DMS79 (cell line): ENCODE measurements around the gene ATP2A2.
"Not testable (repeated sequence)": the region's sequence is repeated elsewhere in the genome, so short reads cannot be mapped to it uniquely, and the experiment has no call there.

Experiments
- DNase-seq: peaks from one replicate; lab custom pipeline; 2025; lab: John Stamatoyannopoulos, UW

Gene ATP2A2

DNA sequence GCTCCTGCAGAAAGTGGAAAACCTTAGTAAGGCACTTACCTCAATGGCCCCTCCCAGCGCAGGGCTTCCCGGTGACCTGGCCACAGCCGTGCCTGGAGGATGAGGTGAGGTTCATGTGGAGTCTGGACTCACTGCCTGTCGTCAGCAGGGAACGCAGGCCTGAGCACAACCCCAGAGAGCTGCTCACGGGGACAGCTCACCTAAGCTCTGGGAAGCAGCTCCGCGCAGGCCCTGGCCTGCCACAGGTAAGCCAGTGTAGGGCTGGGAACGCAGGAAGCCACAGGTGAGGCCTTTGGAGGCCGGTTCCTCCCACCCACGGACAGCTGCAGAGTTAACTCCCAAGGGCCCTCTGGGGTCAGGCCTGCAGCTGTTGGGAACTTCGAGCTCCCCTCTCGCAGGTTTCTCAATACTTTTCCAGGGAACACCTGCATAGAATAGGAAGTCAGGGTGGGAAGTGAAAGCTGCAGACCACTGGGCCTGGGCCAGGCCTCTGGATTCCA lies 89.7 kb downstream of the ATP2A2 start:
- DNase-seq = peak; percentile 6

DNA sequence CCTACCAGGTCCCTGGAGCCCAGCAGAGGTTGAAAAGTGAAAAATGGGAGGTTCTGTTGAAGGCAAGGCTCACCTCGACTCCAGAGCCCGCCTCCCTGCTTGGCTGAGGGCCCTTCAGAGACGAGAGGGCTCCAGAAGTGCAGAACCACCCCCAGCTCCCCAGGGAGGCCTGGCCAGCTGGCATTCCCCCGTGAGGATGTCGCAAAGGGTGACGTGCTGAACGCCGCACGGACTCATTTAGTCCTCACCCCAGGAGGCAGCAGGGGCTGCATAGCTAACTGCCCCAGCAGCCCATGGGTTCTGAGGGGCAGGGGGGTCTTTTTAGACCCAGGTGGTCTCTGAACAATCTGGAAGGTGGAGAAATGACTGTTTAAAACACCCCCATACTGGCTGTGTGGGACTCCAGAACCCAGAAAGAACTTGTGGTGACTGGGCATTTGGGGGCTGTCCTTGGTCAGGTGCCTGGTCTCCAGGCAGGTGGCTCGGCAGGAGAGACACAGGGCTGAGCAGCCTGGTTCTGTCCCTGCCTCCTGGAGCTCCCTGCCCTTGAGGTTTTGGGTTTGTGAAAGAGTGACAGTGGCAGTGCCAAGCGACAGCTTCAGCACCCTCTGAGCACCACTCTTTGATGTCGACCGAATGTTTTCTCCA lies 90.5 kb downstream of the ATP2A2 start:
- DNase-seq = peak; percentile 74

DNA sequence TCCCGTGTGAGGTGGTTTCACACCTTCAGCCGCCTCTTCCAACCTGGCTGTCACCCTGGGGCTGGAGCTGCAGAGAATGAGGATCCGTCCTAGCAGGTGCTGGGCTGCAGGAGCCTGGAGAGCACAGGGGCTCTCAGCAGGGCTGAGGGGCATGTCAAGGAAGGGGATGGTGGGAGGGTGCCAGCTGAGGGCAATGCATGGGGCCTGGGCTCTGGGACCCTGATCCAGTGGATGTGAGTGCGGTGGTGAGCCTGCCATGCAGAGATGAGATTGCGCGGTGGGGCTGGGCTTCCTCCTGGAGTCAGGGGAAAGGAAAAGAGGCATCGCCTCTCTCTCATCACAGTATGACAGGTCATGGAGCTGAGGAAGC lies 91.0 kb downstream of the ATP2A2 start:
- DNase-seq = no peak

DNA sequence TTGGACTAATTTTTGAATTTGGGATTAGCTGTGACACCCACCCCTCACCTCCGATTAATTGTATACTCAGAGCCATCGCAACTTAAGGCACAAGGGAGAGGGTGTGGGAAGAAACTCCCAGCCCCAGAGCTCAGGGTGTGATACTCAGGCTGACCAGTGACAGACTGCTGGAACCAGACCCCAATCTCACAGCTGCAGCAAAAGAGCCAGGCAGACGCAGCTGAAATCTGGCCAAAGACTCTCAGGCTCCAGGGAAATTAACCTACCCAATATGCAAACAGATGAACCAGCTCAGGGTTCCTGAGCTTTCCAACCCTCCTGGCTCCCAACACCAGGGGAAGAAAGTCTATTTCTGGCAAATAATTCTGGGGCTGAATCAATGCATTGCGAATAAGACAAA lies 92.0 kb downstream of the ATP2A2 start:
- no peak for DNase-seq

DNA sequence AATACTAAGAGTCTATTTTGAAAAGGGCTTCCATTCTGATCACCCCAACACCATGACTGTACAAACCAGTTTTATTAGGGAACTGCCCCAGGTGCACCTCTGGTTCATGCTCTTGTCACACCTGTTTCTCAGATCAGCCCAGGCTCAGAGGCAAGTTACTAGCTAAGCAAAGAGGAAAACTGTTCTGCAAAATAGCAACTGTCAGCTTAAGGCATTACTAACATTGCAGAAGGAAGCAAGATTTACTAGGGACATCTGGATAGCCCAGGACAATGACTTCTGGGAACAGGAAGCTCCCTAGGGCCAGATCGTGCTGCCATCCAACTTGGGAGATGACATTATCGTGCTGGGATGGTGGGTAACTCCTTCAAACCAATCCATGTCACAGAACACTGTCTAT lies 92.4 kb downstream of the ATP2A2 start:
- DNase-seq = no peak

DNA sequence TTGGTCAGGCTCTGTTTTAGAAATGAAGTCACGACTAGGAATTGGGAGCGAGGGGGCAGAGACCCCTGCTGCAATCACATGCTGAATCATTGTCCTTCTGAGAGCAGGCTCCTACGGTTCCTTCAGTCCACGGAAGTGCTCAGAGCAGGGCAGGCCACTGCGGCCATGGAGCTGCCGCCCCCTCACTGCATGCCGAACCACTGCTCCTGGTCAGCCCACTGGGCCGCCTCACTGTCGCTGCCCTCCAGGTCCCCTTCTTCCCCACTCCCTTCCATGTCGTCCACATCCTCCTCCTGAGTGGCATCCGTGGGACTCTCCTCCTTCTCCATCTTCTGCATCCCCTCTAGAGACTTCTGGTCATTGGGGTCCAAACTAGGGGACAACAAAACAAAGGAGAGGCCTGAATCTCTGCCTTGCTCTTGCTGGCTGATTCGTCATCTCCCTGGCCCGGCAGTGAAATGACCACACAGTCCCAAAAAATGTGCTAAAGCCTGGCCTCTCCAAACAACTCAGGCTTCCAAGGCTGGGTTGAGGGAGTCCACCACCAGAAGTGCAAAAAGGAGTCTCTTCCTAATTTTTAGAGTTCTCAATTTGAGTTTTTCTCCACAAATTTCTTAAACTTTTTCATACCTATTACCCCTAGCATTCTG lies 93.0 kb downstream of the ATP2A2 start:
- DNase-seq = no peak

DNA sequence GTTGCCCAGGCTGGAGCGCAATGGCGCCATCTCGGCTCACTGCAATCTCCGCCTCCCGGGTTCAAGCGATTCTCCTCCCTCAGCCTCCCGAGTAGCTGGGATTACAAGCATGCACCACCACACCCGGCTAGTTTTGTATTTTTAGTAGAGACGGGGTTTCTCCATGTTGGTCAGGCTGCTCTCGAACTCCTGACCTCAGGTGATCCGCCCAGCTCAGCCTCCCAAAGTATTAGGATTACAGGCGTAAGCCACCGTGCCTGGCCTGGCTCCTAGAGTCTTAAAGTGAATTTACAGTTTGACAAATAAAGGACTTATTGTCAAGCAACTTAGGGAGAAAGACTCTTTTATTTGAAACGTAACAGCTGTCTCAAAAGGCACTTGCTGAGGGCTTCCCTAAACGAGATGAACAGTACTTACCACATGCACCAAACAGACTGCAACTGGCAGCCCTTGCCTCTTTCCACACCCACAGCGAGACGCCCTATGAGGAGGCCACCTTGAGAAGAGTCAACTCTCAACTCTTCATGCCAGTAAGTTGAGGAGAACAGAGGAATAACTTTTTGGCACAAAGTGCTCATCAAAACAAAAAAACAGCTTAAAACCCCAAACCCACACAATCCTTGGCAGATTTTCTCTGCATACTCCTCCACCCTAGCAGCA lies 97.2 kb downstream of the ATP2A2 start:
- DNase-seq = not testable (repeated sequence)

DNA sequence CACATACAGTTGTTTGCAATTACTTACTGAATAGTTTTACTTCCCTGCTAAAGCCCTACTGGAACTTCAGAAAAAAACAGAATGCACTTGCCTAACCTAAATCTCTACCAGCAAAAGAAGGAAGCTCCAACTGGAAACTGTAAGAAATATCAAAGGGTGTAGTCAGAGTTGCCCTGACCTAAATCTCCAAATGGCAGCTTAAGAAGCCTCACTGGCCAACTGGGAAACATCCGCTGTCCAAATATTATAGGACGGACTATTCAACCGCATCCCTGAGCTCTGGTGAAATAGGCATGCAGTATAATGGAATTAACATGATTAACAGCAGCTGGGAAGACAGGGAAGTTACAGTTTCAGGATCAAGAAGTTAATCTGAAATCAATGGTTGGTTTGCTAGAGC lies 98.2 kb downstream of the ATP2A2 start:
- DNase-seq = no peak

DNA sequence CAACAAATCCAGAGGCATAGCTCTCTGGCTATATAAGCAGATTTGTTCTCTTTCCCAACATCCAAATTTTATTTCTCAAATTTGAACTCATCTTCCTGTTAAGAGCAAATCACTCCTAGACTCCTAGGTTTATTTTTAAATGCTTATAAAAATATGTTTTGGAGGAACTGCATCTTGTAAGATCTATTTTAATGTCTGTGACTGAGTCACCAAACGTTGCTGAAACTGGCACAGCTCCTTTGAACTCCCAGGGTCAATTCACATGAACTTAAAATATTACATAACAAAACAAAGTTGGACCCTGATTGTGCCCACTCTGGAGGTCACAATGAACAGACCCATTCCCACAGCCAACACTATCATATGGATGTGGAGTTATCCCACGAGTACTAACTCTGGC lies 98.6 kb downstream of the ATP2A2 start:
- no peak for DNase-seq

DNA sequence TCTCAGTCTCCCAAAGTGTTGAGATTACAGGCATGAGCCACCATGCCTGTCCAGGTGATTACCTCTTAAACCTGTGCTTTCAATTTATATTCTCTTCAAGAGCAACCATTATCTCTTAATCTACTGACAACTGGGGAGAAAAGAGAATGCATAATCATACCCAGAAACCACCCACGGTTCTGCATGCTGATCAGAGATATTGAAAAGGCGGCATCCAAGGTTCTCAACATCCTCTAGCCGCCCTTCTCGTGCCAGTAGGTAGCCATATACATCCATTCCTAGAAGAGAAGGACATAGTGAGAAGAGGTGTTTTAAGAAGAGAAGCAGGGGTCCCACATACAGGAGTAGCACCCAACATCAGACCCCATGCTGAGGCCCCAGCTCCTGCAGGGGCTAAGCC lies 101.6 kb downstream of the ATP2A2 start:
- DNase-seq = no peak
